ENCODE measurements around the gene MISP. TPM values are rescaled to one million over a fixed set of nuclear protein-coding genes. Genes with fewer than 3 reads are reported as not detected.

The MISP gene
- total RNA-seq, 2 experiments from 2014 or later, result not detected

DNA sequence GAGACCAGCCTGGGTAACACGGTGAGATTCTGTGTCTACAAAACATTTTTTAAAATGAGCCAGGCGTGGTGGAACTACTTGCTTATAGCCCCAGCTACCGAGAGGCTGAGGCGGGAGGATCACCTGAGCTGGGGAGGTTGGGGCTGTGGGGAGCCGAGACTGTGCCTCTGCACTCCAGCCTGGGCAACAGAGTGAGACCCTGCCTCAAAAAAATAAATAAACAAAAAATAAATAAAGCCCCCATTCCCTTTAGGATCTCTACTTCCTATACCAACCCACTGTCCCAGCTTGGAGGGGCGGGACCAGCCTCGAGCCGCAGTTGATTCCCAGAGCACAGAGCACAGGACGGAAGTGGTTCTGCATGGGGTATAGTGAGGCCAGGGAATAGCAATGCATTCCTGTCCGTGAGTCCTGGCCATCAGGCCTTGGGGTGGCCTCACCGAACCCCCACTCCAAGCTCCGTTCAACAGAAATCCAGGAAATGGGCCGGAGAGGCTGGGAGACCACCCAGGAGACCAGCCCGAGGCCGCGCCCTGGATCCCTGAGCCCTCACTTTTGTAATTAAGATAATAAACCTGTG is 41.5 kb downstream of the MISP start:
- ATAC-seq (no peak), DNase-seq (no peak)
- no peak overlapping the region for H3K27ac Mint-ChIP-seq
- peaks cover 2% of the 10 kb centered on the region for H3K4me1 Mint-ChIP-seq
- H3K4me3 Mint-ChIP-seq, result no peak overlapping the region
- no peaks in the 10 kb centered on the region for H3K36me3 Mint-ChIP-seq
- peaks cover 2% of the 10 kb centered on the region for H3K27me3 Mint-ChIP-seq
- no peaks in the 10 kb centered on the region for H3K9me3 Mint-ChIP-seq (ENCODE audit: low read depth)
- CTCF ChIA-PET, result interaction anchor here (1.0 kb wide), 1 partner anchor 21 kb away, joined by 3 read pairs; no protein-coding TSS in a partner anchor

DNA sequence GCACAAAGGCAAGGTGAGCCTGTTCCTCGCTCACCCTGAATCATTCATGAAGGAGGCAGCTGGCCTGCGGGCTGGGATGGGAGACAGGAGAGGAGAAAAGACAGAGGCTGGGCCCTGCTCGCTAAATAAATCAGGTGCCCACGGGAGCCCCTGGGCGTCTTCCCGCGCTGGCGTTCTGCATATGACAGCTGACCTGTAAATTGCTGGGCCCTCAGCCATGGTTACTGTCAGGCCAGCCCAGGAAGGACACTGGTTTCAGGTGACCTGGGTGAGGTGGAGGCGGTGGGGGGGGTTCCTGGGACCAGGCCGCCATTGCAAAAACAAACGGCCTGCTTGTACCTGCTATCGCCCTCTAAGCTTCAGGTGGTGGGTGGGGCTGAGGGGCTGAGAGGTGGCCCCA is 42.9 kb downstream of the MISP start:
- CTCF ChIA-PET, result no interaction called here
- no peak overlapping the region for H3K4me3 Mint-ChIP-seq
- peaks cover 2% of the 10 kb centered on the region for H3K27me3 Mint-ChIP-seq
- H3K9me3 Mint-ChIP-seq (ENCODE audit: low read depth), result no peaks in the 10 kb centered on the region
- H3K4me1 Mint-ChIP-seq, result peaks cover 2% of the 10 kb centered on the region
- DNase-seq, result no peak
- no peak overlapping the region for H3K27ac Mint-ChIP-seq
- peaks cover 5% of the 10 kb centered on the region for H3K36me3 Mint-ChIP-seq
- ATAC-seq, result no peak

DNA sequence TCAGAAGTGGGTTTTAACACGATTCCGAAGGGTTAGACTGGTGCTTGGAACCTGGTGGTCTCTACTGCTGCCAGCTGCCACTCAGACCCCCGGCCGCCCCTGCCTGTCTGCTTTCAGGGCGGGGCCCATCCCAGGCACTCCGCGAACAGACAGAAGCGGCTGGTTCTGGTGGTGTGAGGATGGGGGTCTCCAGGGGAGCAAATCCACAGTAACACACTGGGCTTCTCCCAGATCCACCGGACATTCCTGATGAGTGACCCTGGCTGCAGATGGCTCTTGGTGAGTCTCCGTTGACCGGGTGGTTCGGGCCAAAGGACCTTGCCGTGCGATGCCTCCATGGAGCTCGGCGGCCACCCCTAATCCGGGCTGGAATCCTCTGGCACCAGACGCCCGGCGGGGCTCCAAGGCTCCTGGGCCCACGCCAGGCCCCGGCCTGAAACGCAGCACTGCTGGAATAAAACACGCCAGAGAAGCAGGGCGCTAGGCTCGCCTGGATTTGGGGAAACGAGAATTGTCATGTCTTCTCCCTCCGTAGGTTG is 44.2 kb downstream of the MISP start:
- Mint-ChIP-seq H3K27me3 (peaks cover 2% of the 10 kb centered on the region), H3K27ac (no peak overlapping the region), H3K36me3 (peaks cover 17% of the 10 kb centered on the region), H3K9me3 (ENCODE audit: low read depth) (no peaks in the 10 kb centered on the region), H3K4me1 (peaks cover 8% of the 10 kb centered on the region), H3K4me3 (peak overlapping the region; percentile 11)
- ATAC-seq, result no peak
- no peak for DNase-seq
- CTCF ChIA-PET, result no interaction called here

DNA sequence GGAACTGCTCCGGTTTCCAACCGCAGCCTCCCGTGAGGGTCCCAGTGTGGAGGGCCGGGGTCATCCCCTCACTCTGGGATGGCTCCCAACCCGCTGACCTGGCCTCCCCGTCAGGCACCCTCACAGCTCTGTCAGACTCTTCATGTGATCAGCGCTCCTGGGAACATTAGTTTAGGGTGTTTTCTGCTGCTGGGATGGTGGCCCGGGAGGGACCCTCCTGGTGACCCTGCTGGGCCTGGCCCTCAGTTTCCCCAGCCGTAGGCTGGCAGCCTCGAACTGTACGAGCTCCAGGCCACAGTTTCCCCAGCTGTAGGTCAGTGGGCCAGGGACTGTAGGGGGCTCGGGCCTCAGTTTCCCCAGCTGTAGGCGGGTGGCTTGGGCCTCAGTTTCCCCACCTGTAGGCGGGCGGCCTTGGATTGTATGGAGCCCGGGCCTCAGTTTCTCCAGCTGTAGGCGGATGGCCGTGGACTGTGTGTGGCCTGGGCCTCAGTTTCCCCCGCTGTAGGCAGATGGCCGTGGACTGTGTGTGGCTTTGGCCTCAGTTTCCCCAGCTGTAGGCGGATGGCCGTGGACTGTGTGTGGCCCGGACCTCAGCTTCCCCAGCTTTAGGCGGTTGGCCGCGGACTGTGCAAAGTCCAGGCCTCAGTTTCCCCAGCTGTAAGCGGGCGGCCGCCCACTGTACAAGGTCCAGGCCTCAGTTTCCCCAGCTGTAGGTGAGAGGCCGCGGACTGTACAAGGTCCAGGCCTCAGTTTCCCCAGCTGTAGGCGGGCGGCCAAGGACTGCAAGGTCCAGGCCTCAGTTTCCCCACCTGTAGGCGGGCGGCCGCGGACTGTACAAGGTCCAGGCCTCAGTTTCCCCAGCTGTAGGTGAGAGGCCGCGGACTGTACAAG is 45.0 kb downstream of the MISP start:
- CTCF ChIA-PET, result interaction anchor here (0.6 to 1.6 kb wide), 3 partner anchors 20 to 284 kb away, joined by 3 read pairs; no protein-coding TSS in a partner anchor
- peak overlapping the region; percentile 86 for H3K4me3 Mint-ChIP-seq
- ATAC-seq (no peak), DNase-seq (no peak)
- no peaks in the 10 kb centered on the region for H3K9me3 Mint-ChIP-seq (ENCODE audit: low read depth)
- H3K36me3 Mint-ChIP-seq, result peaks cover 22% of the 10 kb centered on the region
- H3K4me1 Mint-ChIP-seq, result peaks cover 14% of the 10 kb centered on the region
- peaks cover 2% of the 10 kb centered on the region for H3K27me3 Mint-ChIP-seq
- H3K27ac Mint-ChIP-seq, result no peak overlapping the region

DNA sequence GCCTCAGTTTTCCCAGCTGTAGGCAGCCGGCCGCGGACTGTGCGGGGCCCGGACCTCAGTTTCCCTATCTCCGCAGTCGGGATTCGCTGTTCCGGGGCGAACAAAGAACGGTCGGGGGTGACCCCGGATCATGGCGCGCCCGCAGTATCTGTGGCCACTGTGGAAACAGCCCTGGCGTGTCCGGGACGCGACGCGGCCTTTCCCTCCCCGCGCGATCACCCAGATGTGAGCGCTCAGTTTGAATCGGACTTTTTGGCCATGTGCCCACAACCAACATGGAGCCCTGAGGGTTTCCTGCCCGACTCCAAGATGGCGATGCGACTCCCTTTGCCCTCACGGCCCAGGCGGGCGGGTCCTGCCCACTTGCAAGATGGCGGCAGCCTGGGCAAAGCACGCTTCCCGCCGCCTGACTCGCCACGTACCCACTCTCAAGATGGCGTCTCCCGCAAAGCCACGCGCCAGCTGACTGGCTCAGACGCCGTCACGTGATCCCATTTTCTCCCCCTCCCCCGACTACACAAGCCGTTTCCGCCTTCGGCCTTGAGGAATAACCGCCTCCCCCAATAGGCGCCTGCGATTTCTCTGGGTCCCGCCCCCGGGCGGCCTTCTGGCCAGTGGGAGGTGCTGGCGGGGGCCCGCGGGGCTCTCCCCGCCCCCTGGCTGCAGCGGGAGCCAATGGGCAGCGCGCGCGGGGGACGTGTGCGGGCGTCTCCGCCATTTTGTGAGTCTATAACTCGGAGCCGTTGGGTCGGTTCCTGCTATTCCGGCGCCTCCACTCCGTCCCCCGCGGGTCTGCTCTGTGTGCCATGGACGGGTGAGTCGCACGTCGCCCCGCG is 46.0 kb downstream of the MISP start, which contains the start of gene PTBP1:
Gene PTBP1, plus strand, starts transcription at position 761 of the 836 bp plus-strand sequence. Its CDS starts 46 bp downstream, at position 807.
- Mint-ChIP-seq H3K4me1 (peaks cover 24% of the 10 kb centered on the region), H3K27ac (peak within 1 kb of the TSS; percentile 81), H3K27me3 (peaks cover 2% of the 10 kb centered on the region), H3K36me3 (peaks cover 26% of the 10 kb centered on the region), H3K4me3 (peak within 1 kb of the TSS; percentile 86), H3K9me3 (ENCODE audit: low read depth) (no peaks in the 10 kb centered on the region)
- DNase-seq (peak; percentile 100), ATAC-seq (peak; percentile 85)
- CTCF ChIA-PET, result interaction anchor here (0.6 to 1.6 kb wide), 4 partner anchors 21 to 285 kb away, joined by 3 read pairs; no protein-coding TSS in a partner anchor

DNA sequence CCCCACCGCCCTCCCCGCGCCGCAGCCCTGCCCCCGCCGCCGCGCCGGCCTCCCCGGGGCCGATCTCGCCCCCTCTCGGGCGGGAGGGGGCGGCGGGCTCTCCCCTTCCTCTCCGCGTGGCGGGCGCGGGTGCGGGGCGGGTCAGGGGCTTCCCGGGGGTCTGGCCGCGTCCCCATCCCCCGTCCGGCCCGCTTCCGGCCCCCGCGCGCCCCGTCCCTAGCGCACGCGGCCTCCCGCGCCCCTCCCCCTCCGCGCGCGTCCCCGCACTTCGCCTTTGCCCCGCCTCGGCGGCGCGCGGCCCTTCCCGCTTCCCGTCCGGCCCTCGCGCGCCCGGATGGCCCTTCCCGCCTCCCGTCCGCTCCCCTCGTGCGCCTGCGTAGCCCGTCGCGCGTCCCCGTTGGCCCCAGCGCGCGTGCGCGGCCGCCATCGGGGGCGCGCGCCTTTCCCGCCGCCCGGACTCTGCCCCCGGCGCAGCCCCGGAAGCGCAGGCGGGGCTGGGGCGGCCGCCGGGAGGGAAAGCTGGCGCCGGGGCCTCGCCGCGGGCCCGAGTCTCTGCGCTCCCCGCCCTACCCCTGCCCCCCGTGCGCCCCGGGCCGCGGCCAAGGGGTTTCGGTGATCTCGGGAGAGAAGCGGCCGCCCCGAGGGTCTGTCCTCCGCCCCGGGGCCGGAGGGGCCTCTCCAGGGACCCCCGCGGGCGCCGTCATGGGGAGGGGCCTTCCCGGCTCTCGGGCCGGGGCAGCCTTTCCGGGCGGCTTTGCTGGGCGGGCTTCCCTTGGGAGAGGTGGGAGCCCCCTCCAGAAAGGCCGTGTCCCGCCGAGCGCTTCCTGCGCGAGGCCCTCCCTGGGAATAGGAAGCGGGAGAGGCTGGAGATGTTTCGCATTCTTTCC is 46.9 kb downstream of the MISP start:
- Mint-ChIP-seq H3K4me1 (peaks cover 33% of the 10 kb centered on the region), H3K27ac (peak overlapping the region; percentile 81), H3K36me3 (peaks cover 31% of the 10 kb centered on the region), H3K4me3 (peak overlapping the region; percentile 81), H3K27me3 (peaks cover 2% of the 10 kb centered on the region), H3K9me3 (ENCODE audit: low read depth) (no peaks in the 10 kb centered on the region)
- ATAC-seq (peak; percentile 37), DNase-seq (peak; percentile 93)
- CTCF ChIA-PET, result interaction anchor here (1.4 to 1.5 kb wide), 2 partner anchors 28 to 68 kb away, joined by 3 to 5 read pairs; no protein-coding TSS in a partner anchor

DNA sequence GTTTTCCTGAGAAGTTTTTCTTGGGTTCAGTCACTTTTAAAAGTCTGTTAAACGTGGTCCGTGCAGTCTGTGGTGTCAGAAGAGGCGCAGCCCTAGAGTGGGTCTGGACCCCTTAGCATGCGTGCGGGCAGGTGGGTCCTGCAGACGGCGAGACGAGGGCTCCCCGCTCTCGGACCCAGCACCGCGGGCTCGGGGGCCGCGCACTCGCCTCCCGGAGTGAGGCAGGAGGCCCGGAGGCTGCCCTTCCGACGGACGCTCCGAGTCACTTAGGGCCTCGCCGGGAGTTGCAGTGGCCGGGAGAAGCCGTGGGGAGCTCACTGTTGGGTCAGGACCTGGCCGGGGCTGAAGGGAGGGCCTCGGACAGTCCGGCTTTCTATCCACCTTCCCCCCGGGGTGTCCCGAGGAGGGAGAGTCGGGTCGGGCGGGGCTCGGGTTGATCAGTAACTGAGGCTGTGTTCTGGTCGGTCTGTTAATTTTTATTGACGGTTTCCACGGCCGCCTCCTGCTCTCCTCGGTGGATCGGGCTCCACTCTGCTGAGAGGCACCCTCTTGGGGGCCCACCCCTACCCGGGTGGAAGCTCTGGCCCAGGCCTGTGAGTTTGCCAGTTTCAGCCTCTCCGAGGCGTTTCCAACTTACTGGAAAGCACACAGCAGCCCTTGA is 47.6 kb downstream of the MISP start:
- CTCF ChIA-PET, result interaction anchor here (1.4 to 1.5 kb wide), 2 partner anchors 29 to 67 kb away, joined by 3 to 5 read pairs; no protein-coding TSS in a partner anchor
- peak; percentile 53 for DNase-seq
- Mint-ChIP-seq H3K36me3 (peaks cover 36% of the 10 kb centered on the region), H3K27ac (peak overlapping the region; percentile 85), H3K4me3 (peak overlapping the region; percentile 81), H3K27me3 (peaks cover 2% of the 10 kb centered on the region), H3K4me1 (peaks cover 38% of the 10 kb centered on the region), H3K9me3 (ENCODE audit: low read depth) (no peaks in the 10 kb centered on the region)
- ATAC-seq, result no peak

DNA sequence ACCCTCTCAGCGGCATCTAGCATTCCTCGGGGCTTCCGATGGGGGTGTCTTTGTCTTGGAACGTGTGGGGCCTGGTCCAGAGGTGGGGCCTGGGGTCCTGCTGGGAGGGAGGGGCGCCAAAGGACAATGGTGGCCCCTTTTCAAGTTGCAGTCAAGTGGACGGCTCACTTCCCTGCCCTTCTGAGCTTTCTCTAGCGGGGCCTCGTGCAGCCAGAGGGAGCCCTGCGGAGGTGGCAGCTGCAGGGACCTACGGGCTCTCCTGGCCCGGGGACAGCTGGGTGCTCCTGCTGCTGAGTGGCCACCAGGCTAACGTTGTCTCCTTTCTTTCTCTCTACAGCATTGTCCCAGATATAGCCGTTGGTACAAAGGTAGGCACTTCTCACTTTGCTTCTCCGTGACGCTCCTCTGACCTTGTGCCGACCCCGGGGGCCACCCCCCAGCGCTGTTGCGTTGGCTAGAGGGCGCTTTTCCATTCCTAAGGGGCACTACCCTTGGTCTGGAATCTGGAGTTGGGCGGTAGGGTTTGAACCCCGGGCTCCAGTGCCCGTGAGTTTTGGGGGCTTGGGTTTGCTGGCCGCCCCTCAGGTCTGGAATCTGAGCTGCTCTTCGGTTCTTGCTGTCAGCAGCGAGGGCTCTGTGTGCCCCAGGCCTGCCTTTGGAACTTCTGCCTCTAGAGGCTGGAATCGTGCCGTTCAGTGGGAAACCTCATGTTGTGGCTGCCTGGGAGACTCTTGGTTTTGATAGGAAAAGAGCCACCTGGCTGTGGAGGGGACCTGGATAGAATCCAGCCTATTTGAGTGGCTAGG is 48.4 kb downstream of the MISP start:
- Mint-ChIP-seq H3K9me3 (ENCODE audit: low read depth) (no peaks in the 10 kb centered on the region), H3K27ac (peak overlapping the region; percentile 85), H3K36me3 (peaks cover 43% of the 10 kb centered on the region), H3K4me1 (peaks cover 42% of the 10 kb centered on the region), H3K4me3 (peak overlapping the region; percentile 81), H3K27me3 (peaks cover 2% of the 10 kb centered on the region)
- ATAC-seq, result no peak
- DNase-seq, result peak; percentile 57
- CTCF ChIA-PET, result interaction anchor here (1.4 kb wide), 1 partner anchor 30 kb away, joined by 5 read pairs; no protein-coding TSS in a partner anchor

DNA sequence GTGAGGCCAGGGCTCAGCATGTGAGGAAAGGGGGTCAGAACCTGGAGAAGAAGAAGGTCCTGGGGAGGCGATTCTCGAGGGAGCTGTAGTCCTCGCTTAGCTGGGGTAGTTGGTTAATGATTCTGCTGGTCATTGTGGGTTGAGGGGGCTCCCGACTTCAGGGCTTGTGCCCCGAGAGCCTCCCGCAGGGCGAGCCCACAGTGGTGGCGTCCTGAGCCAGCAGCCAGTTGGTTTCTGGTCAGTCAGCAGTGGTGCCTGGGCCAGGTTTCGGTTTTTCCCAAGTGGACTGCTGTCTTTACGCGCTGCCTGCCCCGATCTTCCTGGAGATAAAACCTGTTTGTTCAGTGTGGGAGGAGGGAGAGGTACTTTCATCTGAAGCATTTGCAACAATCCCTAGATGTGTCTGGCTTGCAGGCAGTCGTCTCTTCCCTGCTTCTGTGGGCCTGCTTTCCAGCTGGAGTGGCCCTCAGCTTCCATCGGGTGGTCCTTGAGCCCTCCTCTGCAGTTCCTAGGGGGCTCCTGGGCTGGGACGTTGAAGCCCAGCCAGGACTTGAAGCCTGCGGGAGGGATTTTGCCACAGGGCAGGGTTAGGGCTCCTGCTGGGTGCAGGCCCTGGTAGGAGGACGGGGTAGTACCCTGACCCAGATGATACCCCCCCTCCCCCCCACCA is 49.6 kb downstream of the MISP start:
- Mint-ChIP-seq H3K4me1 (peaks cover 43% of the 10 kb centered on the region), H3K4me3 (peak overlapping the region; percentile 81), H3K36me3 (peaks cover 47% of the 10 kb centered on the region), H3K27ac (peak overlapping the region; percentile 86), H3K9me3 (ENCODE audit: low read depth) (no peaks in the 10 kb centered on the region), H3K27me3 (peaks cover 2% of the 10 kb centered on the region)
- CTCF ChIA-PET, result no interaction called here
- no peak for DNase-seq
- no peak for ATAC-seq

DNA sequence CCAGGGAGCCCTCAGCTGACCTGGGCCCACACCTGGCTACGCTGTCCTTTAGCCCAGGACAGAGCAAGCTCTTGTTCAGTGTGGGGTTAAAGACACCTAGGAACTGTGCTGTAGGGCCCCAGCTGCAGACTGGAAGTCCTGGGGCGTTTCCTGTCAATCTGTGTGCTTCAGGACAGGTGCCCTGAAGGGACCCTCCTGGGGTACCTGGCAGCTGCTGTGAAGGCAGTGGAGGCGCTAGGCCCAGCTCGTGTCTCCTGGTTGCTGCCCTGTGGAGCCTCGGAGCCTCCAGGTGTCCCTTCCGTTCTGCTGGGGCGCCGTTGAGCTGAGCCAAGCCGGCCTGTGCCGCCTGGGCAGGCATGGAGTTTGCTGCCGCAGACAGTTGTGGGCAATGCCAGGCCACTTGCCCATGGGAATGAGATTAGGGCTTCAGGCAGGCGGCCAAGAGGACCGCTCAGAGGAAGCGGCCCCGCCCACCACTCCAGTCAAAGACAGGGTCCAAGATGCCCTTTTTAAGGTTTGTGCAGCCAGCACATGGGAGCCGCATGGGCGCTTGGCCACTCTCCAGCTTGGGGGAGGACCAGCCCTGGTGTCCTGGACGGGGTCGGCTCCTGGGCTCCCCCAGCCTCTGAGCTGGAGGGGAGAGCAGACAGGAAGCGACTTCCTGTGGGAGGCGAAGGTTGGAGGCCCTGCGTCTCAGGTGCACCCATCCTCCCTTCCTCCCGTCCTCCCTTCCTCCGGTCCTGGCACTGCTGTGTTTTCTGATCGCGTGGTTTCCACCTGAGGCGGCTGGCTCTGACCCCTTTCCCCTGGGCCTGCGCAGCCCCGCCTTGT is 50.3 kb downstream of the MISP start:
- Mint-ChIP-seq H3K4me3 (peak overlapping the region; percentile 69), H3K27ac (peak overlapping the region; percentile 72), H3K9me3 (ENCODE audit: low read depth) (no peaks in the 10 kb centered on the region), H3K36me3 (peaks cover 47% of the 10 kb centered on the region), H3K27me3 (peaks cover 2% of the 10 kb centered on the region), H3K4me1 (peaks cover 43% of the 10 kb centered on the region)
- CTCF ChIA-PET, result no interaction called here
- ATAC-seq (no peak), DNase-seq (no peak)
